WTC11 (cell line): Measurements from ENCODE around the gene TSPAN31. TPM values are rescaled to one million over a fixed set of nuclear protein-coding genes. Genes with fewer than 3 reads are reported as not detected.

Source experiments
- ATAC-seq: fragments of 200-7000 bp; cut with Tn5 transposase; 2 replicates; pipeline ENCODE4 v1.10.0; 2021; ENCODE audit warnings: mild to moderate bottlenecking, moderate library complexity
- CTCF ChIA-PET: fragments of 300-600 bp; sonication (Branson Sonifier 250); formaldehyde crosslinking; loops from one replicate; lab custom pipeline; 2021; ENCODE audit warnings: antibody characterized with exemption; lab: Charles Lee
- POLR2A ChIA-PET: fragments of 350-600 bp; sonication (Branson Sonifier 250); formaldehyde crosslinking; loops from one replicate; lab custom pipeline; 2021; ENCODE audit warnings: antibody characterized with exemption; lab: Charles Lee
- DNase-seq: peaks from one replicate; pipeline ENCODE4 v3.0.0; 2021; ENCODE audit warnings: low spot score
- H3K27ac Mint-ChIP-seq: 2 replicates; pipeline ENCODE4 v1.8.0; 2021; ENCODE audit warnings: mixed read lengths
- H3K27me3 Mint-ChIP-seq: 2 replicates; pipeline ENCODE4 v1.8.0; 2021; ENCODE audit warnings: low read depth, mild to moderate bottlenecking, moderate library complexity, mixed read lengths
- H3K36me3 Mint-ChIP-seq: 2 replicates; pipeline ENCODE4 v1.8.0; 2021; ENCODE audit warnings: mixed read lengths
- H3K4me1 Mint-ChIP-seq: 2 replicates; pipeline ENCODE4 v1.8.0; 2022; ENCODE audit warnings: mixed read lengths
- H3K4me3 Mint-ChIP-seq: 2 replicates; pipeline ENCODE4 v1.8.0; 2021; ENCODE audit warnings: mild to moderate bottlenecking, moderate library complexity, mixed read lengths
- H3K9me3 Mint-ChIP-seq: 2 replicates; pipeline ENCODE4 v1.8.0; 2021; ENCODE audit warnings: mixed read lengths
- CREM ChIP-seq: sonication (generic); formaldehyde crosslinking; IDR thresholded peaks from 2 replicates; pipeline ENCODE4 v1.8.1; 2022; ENCODE audit warnings: mild to moderate bottlenecking, missing genetic modification reagents, moderate library complexity
- EMX1 ChIP-seq: fragments of 250-450 bp; sonication (Bioruptor Pico); IDR thresholded peaks from 2 replicates; pipeline ENCODE4 v1.8.0; 2021; ENCODE audit warnings: mild to moderate bottlenecking
- FOXK1 ChIP-seq: sonication (generic); formaldehyde crosslinking; IDR thresholded peaks from 2 replicates; pipeline ENCODE4 v1.8.0; 2022; ENCODE audit warnings: mild to moderate bottlenecking, moderate library complexity, missing genetic modification reagents
- GABPB1 ChIP-seq: sonication (generic); formaldehyde crosslinking; IDR thresholded peaks from 2 replicates; pipeline ENCODE4 v1.8.1; 2023; ENCODE audit warnings: mild to moderate bottlenecking, missing genetic modification reagents
- GTF2I ChIP-seq: fragments of 250-450 bp; sonication (Bioruptor Pico); conservative IDR thresholded peaks from 2 replicates; pipeline ENCODE4 v1.4.0; 2021; ENCODE audit warnings: mild to moderate bottlenecking
- JUN ChIP-seq: sonication (generic); formaldehyde crosslinking; IDR thresholded peaks from 2 replicates; pipeline ENCODE4 v1.8.0; 2023; ENCODE audit warnings: mild to moderate bottlenecking, missing genetic modification reagents
- NFE2L1 ChIP-seq: sonication (generic); formaldehyde crosslinking; IDR thresholded peaks from 2 replicates; pipeline ENCODE4 v1.8.1; 2023; ENCODE audit warnings: missing genetic modification reagents
- NFYB ChIP-seq: sonication (generic); formaldehyde crosslinking; conservative IDR thresholded peaks from 2 replicates; pipeline ENCODE4 v1.8.0; 2022; ENCODE audit warnings: low read depth, missing genetic modification reagents
- NR1H2 ChIP-seq: sonication (generic); formaldehyde crosslinking; IDR thresholded peaks from 2 replicates; pipeline ENCODE4 v1.9.0; 2021; ENCODE audit warnings: mild to moderate bottlenecking, moderate library complexity, missing genetic modification reagents
- OVOL2 ChIP-seq: fragments of 250-450 bp; sonication (Bioruptor Pico); IDR thresholded peaks from 2 replicates; pipeline ENCODE4 v1.9.0; 2021; ENCODE audit warnings: mild to moderate bottlenecking, borderline replicate concordance
- SMAD3 ChIP-seq: sonication (generic); formaldehyde crosslinking; IDR thresholded peaks from 2 replicates; pipeline ENCODE4 v1.8.0; 2022; ENCODE audit warnings: missing genetic modification reagents, mild to moderate bottlenecking, borderline replicate concordance
- SMAD4 ChIP-seq: sonication (generic); formaldehyde crosslinking; IDR thresholded peaks from 2 replicates; pipeline ENCODE4 v1.8.0; 2022; ENCODE audit warnings: mild to moderate bottlenecking, missing genetic modification reagents
- TEAD1 ChIP-seq: sonication (generic); formaldehyde crosslinking; IDR thresholded peaks from 2 replicates; pipeline ENCODE4 v1.8.0; 2022; ENCODE audit warnings: mild to moderate bottlenecking, missing genetic modification reagents
- TP53 ChIP-seq: sonication (generic); formaldehyde crosslinking; IDR thresholded peaks from 2 replicates; pipeline ENCODE4 v1.8.1; 2023; ENCODE audit warnings: mild to moderate bottlenecking, missing genetic modification reagents
- ZNF138 ChIP-seq: sonication (generic); formaldehyde crosslinking; conservative IDR thresholded peaks from 2 replicates; pipeline ENCODE4 v1.8.1; 2022; ENCODE audit warnings: mild to moderate bottlenecking, moderate library complexity, missing genetic modification reagents
- total RNA-seq: library from RNA; stranded (reverse); gene quantifications from 3 replicates; pipeline ENCODE4 v1.2.3, GENCODE V29; 2021
- TF ChIP-seq, protein P1 (sequence below): fragments of 250-450 bp; sonication (Bioruptor Pico); IDR thresholded peaks from 2 replicates; pipeline ENCODE4 v1.9.0; 2021; ENCODE audit warnings: moderate library complexity, mild to moderate bottlenecking, inconsistent platforms, borderline replicate concordance
- TF ChIP-seq, protein P2 (sequence below): fragments of 250-450 bp; sonication (Bioruptor Pico); IDR thresholded peaks from 2 replicates; pipeline ENCODE4 v1.9.0; 2021; ENCODE audit warnings: mild to moderate bottlenecking, borderline replicate concordance
- TF ChIP-seq, protein P3 (sequence below): sonication (generic); formaldehyde crosslinking; IDR thresholded peaks from 2 replicates; pipeline ENCODE4 v1.8.0; 2023; ENCODE audit warnings: mild to moderate bottlenecking, missing genetic modification reagents
- TF ChIP-seq, protein P4 (sequence below): sonication (generic); formaldehyde crosslinking; IDR thresholded peaks from 2 replicates; pipeline ENCODE4 v1.8.0; 2022; ENCODE audit warnings: mild to moderate bottlenecking, missing genetic modification reagents
- TF ChIP-seq, protein P5 (sequence below): sonication (generic); formaldehyde crosslinking; IDR thresholded peaks from 2 replicates; pipeline ENCODE4 v1.8.1; 2022; ENCODE audit warnings: low read depth, missing genetic modification reagents, borderline replicate concordance
- TF ChIP-seq, protein P6 (sequence below): fragments of 250-450 bp; sonication (Bioruptor Pico); IDR thresholded peaks from 2 replicates; pipeline ENCODE4 v1.9.0; 2021; ENCODE audit warnings: mild to moderate bottlenecking

The TSPAN31 gene
- total RNA-seq, 1 experiment from 2014 or later = 9.9 TPM

DNA sequence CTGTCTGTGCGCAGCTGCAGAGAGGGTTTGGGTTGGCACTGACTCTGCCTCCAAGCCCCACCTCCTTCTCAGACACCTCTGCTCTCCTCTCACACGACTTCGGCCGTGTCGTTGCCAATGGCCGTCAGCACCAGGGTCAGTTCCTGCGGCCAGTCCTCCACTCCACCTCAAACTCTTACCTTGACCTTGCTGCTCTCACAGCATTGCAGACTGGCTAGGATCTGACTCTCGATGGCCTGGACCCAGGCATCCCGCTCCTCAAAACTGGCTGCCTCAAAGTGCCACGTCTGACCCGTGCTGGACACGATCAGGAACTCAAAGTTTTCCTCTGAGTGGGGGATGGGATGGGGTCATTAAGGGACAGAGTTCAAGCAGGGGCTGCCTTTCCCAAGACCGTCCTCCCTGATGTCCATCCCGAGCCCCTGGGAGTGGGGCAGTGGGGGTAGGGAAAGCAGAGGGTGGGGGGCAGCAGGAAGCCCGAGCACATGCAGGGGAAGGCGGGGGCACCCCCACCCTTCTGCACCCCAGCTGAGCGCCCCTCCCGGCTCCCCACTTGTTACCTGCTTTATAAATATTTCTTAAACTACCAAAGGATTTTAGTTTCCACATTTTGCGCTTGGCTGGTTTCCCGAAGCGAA is 17.0 kb upstream of the TSPAN31 start (continued):
- TF ChIP-seq, protein P1, sequence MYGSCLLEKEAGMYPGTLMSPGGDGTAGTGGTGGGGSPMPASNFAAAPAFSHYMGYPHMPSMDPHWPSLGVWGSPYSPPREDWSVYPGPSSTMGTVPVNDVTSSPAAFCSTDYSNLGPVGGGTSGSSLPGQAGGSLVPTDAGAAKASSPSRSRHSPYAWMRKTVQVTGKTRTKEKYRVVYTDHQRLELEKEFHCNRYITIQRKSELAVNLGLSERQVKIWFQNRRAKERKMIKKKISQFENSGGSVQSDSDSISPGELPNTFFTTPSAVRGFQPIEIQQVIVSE (CRISPR knock-in tag) = no peak
- peak; percentile 72 for TF ChIP-seq TP53 (CRISPR knock-in tag)
- TF ChIP-seq, protein P2, sequence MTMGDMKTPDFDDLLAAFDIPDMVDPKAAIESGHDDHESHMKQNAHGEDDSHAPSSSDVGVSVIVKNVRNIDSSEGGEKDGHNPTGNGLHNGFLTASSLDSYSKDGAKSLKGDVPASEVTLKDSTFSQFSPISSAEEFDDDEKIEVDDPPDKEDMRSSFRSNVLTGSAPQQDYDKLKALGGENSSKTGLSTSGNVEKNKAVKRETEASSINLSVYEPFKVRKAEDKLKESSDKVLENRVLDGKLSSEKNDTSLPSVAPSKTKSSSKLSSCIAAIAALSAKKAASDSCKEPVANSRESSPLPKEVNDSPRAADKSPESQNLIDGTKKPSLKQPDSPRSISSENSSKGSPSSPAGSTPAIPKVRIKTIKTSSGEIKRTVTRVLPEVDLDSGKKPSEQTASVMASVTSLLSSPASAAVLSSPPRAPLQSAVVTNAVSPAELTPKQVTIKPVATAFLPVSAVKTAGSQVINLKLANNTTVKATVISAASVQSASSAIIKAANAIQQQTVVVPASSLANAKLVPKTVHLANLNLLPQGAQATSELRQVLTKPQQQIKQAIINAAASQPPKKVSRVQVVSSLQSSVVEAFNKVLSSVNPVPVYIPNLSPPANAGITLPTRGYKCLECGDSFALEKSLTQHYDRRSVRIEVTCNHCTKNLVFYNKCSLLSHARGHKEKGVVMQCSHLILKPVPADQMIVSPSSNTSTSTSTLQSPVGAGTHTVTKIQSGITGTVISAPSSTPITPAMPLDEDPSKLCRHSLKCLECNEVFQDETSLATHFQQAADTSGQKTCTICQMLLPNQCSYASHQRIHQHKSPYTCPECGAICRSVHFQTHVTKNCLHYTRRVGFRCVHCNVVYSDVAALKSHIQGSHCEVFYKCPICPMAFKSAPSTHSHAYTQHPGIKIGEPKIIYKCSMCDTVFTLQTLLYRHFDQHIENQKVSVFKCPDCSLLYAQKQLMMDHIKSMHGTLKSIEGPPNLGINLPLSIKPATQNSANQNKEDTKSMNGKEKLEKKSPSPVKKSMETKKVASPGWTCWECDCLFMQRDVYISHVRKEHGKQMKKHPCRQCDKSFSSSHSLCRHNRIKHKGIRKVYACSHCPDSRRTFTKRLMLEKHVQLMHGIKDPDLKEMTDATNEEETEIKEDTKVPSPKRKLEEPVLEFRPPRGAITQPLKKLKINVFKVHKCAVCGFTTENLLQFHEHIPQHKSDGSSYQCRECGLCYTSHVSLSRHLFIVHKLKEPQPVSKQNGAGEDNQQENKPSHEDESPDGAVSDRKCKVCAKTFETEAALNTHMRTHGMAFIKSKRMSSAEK (CRISPR knock-in tag) = no peak
- TF ChIP-seq OVOL2 (CRISPR knock-in tag) = no peak
- TF ChIP-seq, protein P3, sequence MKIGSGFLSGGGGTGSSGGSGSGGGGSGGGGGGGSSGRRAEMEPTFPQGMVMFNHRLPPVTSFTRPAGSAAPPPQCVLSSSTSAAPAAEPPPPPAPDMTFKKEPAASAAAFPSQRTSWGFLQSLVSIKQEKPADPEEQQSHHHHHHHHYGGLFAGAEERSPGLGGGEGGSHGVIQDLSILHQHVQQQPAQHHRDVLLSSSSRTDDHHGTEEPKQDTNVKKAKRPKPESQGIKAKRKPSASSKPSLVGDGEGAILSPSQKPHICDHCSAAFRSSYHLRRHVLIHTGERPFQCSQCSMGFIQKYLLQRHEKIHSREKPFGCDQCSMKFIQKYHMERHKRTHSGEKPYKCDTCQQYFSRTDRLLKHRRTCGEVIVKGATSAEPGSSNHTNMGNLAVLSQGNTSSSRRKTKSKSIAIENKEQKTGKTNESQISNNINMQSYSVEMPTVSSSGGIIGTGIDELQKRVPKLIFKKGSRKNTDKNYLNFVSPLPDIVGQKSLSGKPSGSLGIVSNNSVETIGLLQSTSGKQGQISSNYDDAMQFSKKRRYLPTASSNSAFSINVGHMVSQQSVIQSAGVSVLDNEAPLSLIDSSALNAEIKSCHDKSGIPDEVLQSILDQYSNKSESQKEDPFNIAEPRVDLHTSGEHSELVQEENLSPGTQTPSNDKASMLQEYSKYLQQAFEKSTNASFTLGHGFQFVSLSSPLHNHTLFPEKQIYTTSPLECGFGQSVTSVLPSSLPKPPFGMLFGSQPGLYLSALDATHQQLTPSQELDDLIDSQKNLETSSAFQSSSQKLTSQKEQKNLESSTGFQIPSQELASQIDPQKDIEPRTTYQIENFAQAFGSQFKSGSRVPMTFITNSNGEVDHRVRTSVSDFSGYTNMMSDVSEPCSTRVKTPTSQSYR (CRISPR knock-in tag) = 0 out of 2 replicates have a peak, but pooled peaks have one; percentile 48
- TF ChIP-seq, protein P4, sequence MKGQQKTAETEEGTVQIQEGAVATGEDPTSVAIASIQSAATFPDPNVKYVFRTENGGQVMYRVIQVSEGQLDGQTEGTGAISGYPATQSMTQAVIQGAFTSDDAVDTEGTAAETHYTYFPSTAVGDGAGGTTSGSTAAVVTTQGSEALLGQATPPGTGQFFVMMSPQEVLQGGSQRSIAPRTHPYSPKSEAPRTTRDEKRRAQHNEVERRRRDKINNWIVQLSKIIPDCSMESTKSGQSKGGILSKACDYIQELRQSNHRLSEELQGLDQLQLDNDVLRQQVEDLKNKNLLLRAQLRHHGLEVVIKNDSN (CRISPR knock-in tag) = no peak
- peak; percentile 42; the same call in 1 of the 2 replicates for TF ChIP-seq CREM (CRISPR knock-in tag)
- no peak for TF ChIP-seq JUN (CRISPR knock-in tag)
- TF ChIP-seq NFE2L1 (CRISPR knock-in tag) = 0 out of 2 replicates have a peak, but pooled peaks have one; percentile 31
- no peak for TF ChIP-seq GTF2I (CRISPR knock-in tag)
- TF ChIP-seq, protein P5, sequence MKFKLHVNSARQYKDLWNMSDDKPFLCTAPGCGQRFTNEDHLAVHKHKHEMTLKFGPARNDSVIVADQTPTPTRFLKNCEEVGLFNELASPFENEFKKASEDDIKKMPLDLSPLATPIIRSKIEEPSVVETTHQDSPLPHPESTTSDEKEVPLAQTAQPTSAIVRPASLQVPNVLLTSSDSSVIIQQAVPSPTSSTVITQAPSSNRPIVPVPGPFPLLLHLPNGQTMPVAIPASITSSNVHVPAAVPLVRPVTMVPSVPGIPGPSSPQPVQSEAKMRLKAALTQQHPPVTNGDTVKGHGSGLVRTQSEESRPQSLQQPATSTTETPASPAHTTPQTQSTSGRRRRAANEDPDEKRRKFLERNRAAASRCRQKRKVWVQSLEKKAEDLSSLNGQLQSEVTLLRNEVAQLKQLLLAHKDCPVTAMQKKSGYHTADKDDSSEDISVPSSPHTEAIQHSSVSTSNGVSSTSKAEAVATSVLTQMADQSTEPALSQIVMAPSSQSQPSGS = no peak
- TF ChIP-seq NR1H2 (CRISPR knock-in tag) = no peak

DNA sequence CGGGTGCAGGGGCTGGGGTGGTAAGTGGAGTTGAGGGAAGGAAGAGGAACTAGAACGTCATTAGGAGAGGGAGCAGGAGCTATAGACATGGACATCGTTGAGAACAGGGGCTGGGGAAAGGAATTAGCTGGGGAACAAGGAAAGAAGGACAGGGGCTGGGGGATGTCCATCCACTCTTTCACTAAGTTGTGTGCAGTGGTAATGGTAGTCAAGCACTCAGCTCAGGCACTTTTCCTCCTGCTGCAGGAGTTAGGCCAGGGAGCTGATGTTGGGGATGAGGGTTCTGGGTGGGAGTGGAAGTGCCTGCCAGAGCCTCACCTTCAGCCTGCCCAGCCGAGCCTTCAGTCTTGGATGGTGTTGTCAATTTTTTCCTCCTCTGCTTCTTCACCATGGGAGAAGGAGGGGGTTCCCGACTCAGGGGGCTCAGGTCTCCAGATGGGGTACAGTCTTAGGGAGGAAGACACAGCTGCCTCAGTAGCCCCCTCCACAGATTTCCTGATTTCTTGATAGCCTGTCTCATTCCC is 15.5 kb upstream of the TSPAN31 start:
- H3K4me1 Mint-ChIP-seq = peaks cover 15% of the 10 kb centered on the region
- POLR2A ChIA-PET = no interaction called here
- DNase-seq = no peak
- no peaks in the 10 kb centered on the region for H3K36me3 Mint-ChIP-seq
- ATAC-seq = no peak
- CTCF ChIA-PET = interaction anchor here (1.0 to 1.2 kb wide), 2 partner anchors 9 to 54 kb away, joined by 3 to 4 read pairs; partner anchors contain the start of gene AGAP2
- H3K27me3 Mint-ChIP-seq = peaks cover 98% of the 10 kb centered on the region
- H3K9me3 Mint-ChIP-seq = no peaks in the 10 kb centered on the region
- H3K27ac Mint-ChIP-seq = no peak overlapping the region
- no peak overlapping the region for H3K4me3 Mint-ChIP-seq
- no peak for TF ChIP-seq CREM (CRISPR knock-in tag)
- TF ChIP-seq SMAD4 (CRISPR knock-in tag) = no peak
- no peak for TF ChIP-seq TEAD1 (CRISPR knock-in tag)
- no peak for TF ChIP-seq ZNF138 (CRISPR knock-in tag)
- TF ChIP-seq EMX1 (CRISPR knock-in tag) = no peak
- no peak for TF ChIP-seq NFYB (CRISPR knock-in tag)
- TF ChIP-seq FOXK1 = no peak
- TF ChIP-seq, protein P6, sequence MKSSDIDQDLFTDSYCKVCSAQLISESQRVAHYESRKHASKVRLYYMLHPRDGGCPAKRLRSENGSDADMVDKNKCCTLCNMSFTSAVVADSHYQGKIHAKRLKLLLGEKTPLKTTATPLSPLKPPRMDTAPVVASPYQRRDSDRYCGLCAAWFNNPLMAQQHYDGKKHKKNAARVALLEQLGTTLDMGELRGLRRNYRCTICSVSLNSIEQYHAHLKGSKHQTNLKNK (CRISPR knock-in tag) = no peak
- TF ChIP-seq, protein P2 (CRISPR knock-in tag) = no peak
- TF ChIP-seq SMAD3 = no peak
- TF ChIP-seq GABPB1 (CRISPR knock-in tag) = no peak
